GM23338 (cell line): Measurements from ENCODE around the gene RPH3AL. TPM values are rescaled to one million over a fixed set of nuclear protein-coding genes. Genes with fewer than 3 reads are reported as not detected.

Experiments
- ATAC-seq: fragments of 200-7000 bp; cut with Tn5 transposase; 3 replicates; pipeline ENCODE4 v1.9.1; 2020
- DNase-seq: peaks from one replicate; pipeline ENCODE4 v3.0.0-alpha.2; 2015; ENCODE audit warnings: low spot score
- H2AFZ ChIP-seq: fragments of 200-600 bp; sonication (generic); 2 replicates; pipeline ENCODE4 v1.8.0; 2016; ENCODE audit warnings: antibody characterized with exemption, mild to moderate bottlenecking, moderate library complexity
- H3F3A ChIP-seq: fragments of 200-600 bp; sonication (generic); replicated peaks from 2 replicates; pipeline ENCODE4 v1.8.0; 2017; ENCODE audit warnings: antibody characterized with exemption, mixed run types, low read depth
- H3K27ac ChIP-seq: fragments of 200-600 bp; sonication (generic); 2 replicates; pipeline ENCODE4 v1.6.1; 2016; ENCODE audit warnings: low read depth
- H3K27me3 ChIP-seq: fragments of 200-600 bp; sonication (generic); 2 replicates; pipeline ENCODE4 v1.8.0; 2016; ENCODE audit warnings: mild to moderate bottlenecking, mixed run types, moderate library complexity; ENCODE audit not compliant: insufficient read depth
- H3K36me3 ChIP-seq: fragments of 200-600 bp; sonication (generic); 2 replicates; pipeline ENCODE4 v1.8.0; 2016; ENCODE audit warnings: mild to moderate bottlenecking; ENCODE audit not compliant: insufficient read depth
- H3K4me1 ChIP-seq: fragments of 200-600 bp; sonication (generic); 2 replicates; pipeline ENCODE4 v1.8.0; 2016; ENCODE audit warnings: mild to moderate bottlenecking, moderate library complexity; ENCODE audit not compliant: insufficient read depth
- H3K4me2 ChIP-seq: fragments of 200-600 bp; sonication (generic); 2 replicates; pipeline ENCODE4 v1.7.1; 2017; ENCODE audit warnings: mixed run types
- H3K4me3 ChIP-seq: fragments of 200-600 bp; sonication (generic); 2 replicates; pipeline ENCODE4 v1.6.1; 2016; ENCODE audit warnings: mixed run types
- H3K79me2 ChIP-seq: fragments of 200-600 bp; sonication (generic); replicated peaks from 2 replicates; pipeline ENCODE4 v1.8.0; 2017; ENCODE audit warnings: mild to moderate bottlenecking; ENCODE audit not compliant: insufficient read depth
- H3K9me2 ChIP-seq: fragments of 200-600 bp; sonication (generic); 2 replicates; pipeline ENCODE4 v1.8.0; 2017; ENCODE audit not compliant: insufficient read depth
- H4K20me1 ChIP-seq: fragments of 200-600 bp; sonication (generic); replicated peaks from 2 replicates; pipeline ENCODE4 v1.8.0; 2017; ENCODE audit warnings: mild to moderate bottlenecking; ENCODE audit not compliant: insufficient read depth
- H3K27ac Mint-ChIP-seq: 2 replicates; pipeline ENCODE4 v1.8.0; 2020; ENCODE audit warnings: inconsistent platforms, mild to moderate bottlenecking, moderate library complexity, mixed read lengths
- H3K27me3 Mint-ChIP-seq: 3 replicates; pipeline ENCODE4 v1.8.0; 2022; ENCODE audit warnings: low read depth, mild to moderate bottlenecking, moderate library complexity, mixed read lengths, inconsistent platforms; ENCODE audit not compliant: insufficient read depth, poor library complexity
- H3K36me3 Mint-ChIP-seq: 3 replicates; pipeline ENCODE4 v1.8.0; 2021; ENCODE audit warnings: low read depth, mild to moderate bottlenecking, inconsistent platforms, moderate library complexity, mixed read lengths
- H3K4me1 Mint-ChIP-seq: 3 replicates; pipeline ENCODE4 v1.8.0; 2020; ENCODE audit warnings: mild to moderate bottlenecking, inconsistent platforms, mixed read lengths
- H3K4me3 Mint-ChIP-seq: 3 replicates; pipeline ENCODE4 v1.8.0; 2021; ENCODE audit warnings: moderate library complexity, mild to moderate bottlenecking, inconsistent platforms, mixed read lengths
- H3K9me3 Mint-ChIP-seq: 3 replicates; pipeline ENCODE4 v1.8.0; 2020; ENCODE audit warnings: moderate library complexity, mild to moderate bottlenecking, inconsistent platforms, mixed read lengths
- CREB1 ChIP-seq: fragments of 250-450 bp; sonication (Bioruptor Pico); IDR thresholded peaks from 2 replicates; pipeline ENCODE4 v1.5.0; 2020; ENCODE audit warnings: low read depth, mild to moderate bottlenecking, moderate library complexity
- CTCF ChIP-seq, 2 experiments: fragments of 200-600 bp in 1 of 2; sonication (generic) in 1 of 2; conservative IDR thresholded peaks; 2 replicates each; pipeline versions ENCODE4 v1.5.1 to v1.6.1; 2016 to 2017; ENCODE audit warnings: antibody characterized with exemption in 2 of 2, low read depth in 2 of 2, mild to moderate bottlenecking in 2 of 2, moderate library complexity in 1 of 2
- ETS1 ChIP-seq: IDR thresholded peaks from 2 replicates; pipeline ENCODE4 v1.6.1; 2016; ENCODE audit warnings: antibody characterized with exemption
- EZH2 ChIP-seq: fragments of 200-600 bp; sonication (generic); IDR thresholded peaks from one replicate; pipeline ENCODE4 v1.8.0; 2017; ENCODE audit warnings: antibody characterized with exemption, mild to moderate bottlenecking, low read depth; ENCODE audit not compliant: unreplicated experiment
- EZH2phosphoT487 ChIP-seq: fragments of 200-600 bp; sonication (generic); IDR thresholded peaks from one replicate; pipeline ENCODE4 v1.8.1; 2018; ENCODE audit warnings: antibody characterized with exemption; ENCODE audit not compliant: unreplicated experiment
- JUNB ChIP-seq: IDR thresholded peaks from one replicate; pipeline ENCODE4 v1.6.1; 2016; ENCODE audit warnings: antibody characterized with exemption; ENCODE audit not compliant: unreplicated experiment
- NANOG ChIP-seq: IDR thresholded peaks from 2 replicates; pipeline ENCODE4 v1.6.1; 2016; ENCODE audit warnings: antibody characterized with exemption, borderline replicate concordance
- POLR2AphosphoS5 ChIP-seq: IDR thresholded peaks from 2 replicates; pipeline ENCODE4 v1.6.1; 2016; ENCODE audit warnings: antibody characterized with exemption, low read depth
- REST ChIP-seq: IDR thresholded peaks from one replicate; pipeline ENCODE4 v1.6.1; 2018; ENCODE audit warnings: antibody characterized with exemption; ENCODE audit not compliant: unreplicated experiment
- STAT1 ChIP-seq: IDR thresholded peaks from one replicate; pipeline ENCODE4 v1.6.1; 2016; ENCODE audit warnings: antibody characterized with exemption; ENCODE audit not compliant: unreplicated experiment
- ZNF114 ChIP-seq: fragments of 250-450 bp; sonication (Bioruptor Pico); IDR thresholded peaks from 2 replicates; pipeline ENCODE4 v1.5.0; 2020; ENCODE audit warnings: mild to moderate bottlenecking, moderate library complexity
- ZNF331 ChIP-seq: fragments of 250-450 bp; sonication (Bioruptor Pico); IDR thresholded peaks from 2 replicates; pipeline ENCODE4 v1.5.0; 2020; ENCODE audit warnings: low read depth, mild to moderate bottlenecking, moderate library complexity
- ZNF462 ChIP-seq: fragments of 250-450 bp; sonication (Bioruptor Pico); IDR thresholded peaks from 2 replicates; pipeline ENCODE4 v1.5.0; 2020; ENCODE audit warnings: mild to moderate bottlenecking, moderate library complexity
- polyA plus RNA-seq: library from polyadenylated mRNA; unstranded; fragments of >200 nt; fragmentation: Nextera tagmentation; extraction: Ambion mirVana; gene quantifications from 2 replicates; pipeline ENCODE4 v1.2.1, GENCODE V29; 2016
- total RNA-seq: library from RNA; depleted of rRNA; stranded (reverse); fragments of >200 nt; shearing (Covaris generic); gene quantifications from 2 replicates; pipeline ENCODE4 v1.2.3, GENCODE V29; 2014

Gene RPH3AL
- total and polyA plus RNA-seq, 2 experiments from 2014 or later, result 2.7 to 6.3 TPM

- H2AFZ ChIP-seq, result no peak overlapping the region
- TF ChIP-seq ZNF462 (CRISPR knock-in tag) (no peak), EZH2 (no peak), POLR2AphosphoS5 (no peak), CREB1 (CRISPR knock-in tag) (no peak), ZNF331 (no peak), JUNB (no peak), EZH2phosphoT487 (no peak), ZNF114 (CRISPR knock-in tag) (no peak), REST (no peak), ETS1 (no peak), CTCF (conservative IDR thresholded peaks at IDR 0.05; ENCODE audit: low read depth in 2 of 2) (no peak), STAT1 (no peak), NANOG (no peak)
- no peaks in the 10 kb centered on the region for H3K36me3 ChIP-seq
- no peaks in the 10 kb centered on the region for H3K9me2 ChIP-seq
- Mint-ChIP-seq H3K36me3 (no peaks in the 10 kb centered on the region; the same call in 2 of the 3 replicates), H3K27ac (no peak overlapping the region), H3K9me3 (no peaks in the 10 kb centered on the region), H3K4me3 (no peak overlapping the region), H3K27me3 (peaks cover 2% of the 10 kb centered on the region), H3K4me1 (peaks cover 6% of the 10 kb centered on the region)
- no peaks in the 10 kb centered on the region for H3K4me1 ChIP-seq
- no peaks in the 10 kb centered on the region for H3K27me3 ChIP-seq
- H3K4me2 ChIP-seq, result no peak overlapping the region
- DNase-seq, result no peak
- no peaks in the 10 kb centered on the region for H4K20me1 ChIP-seq
- no peaks in the 10 kb centered on the region for H3F3A ChIP-seq
- no peaks in the 10 kb centered on the region for H3K79me2 ChIP-seq
- H3K4me3 ChIP-seq, result no peak overlapping the region
- ATAC-seq, result no peak
- H3K27ac ChIP-seq, result no peak overlapping the region
Observed at GRCh38 chr17:343875-344752, 8.5 kb downstream of the RPH3AL start.
